Progenitor cell of endocrine pancreas (in vitro differentiated cells): ENCODE results near the gene ASIC2. TPM values are rescaled to one million over a fixed set of nuclear protein-coding genes. Genes with fewer than 3 reads are reported as not detected.
"Not testable (repeated sequence)": the region's sequence is repeated elsewhere in the genome, so short reads cannot be mapped to it uniquely, and the experiment has no call there.

Experiments used
- DNase-seq: peaks from one replicate; pipeline ENCODE4 v3.0.0; 2021; ENCODE audit warnings: low spot score; ENCODE audit not compliant: unreplicated experiment
- H3K27ac Mint-ChIP-seq: 2 replicates; pipeline ENCODE4 v1.8.0; 2021; ENCODE audit warnings: mild to moderate bottlenecking, moderate library complexity, mixed read lengths
- H3K27me3 Mint-ChIP-seq: 2 replicates; pipeline ENCODE4 v1.8.0; 2021; ENCODE audit warnings: mixed read lengths
- H3K36me3 Mint-ChIP-seq: 2 replicates; pipeline ENCODE4 v1.8.0; 2022; ENCODE audit warnings: mixed read lengths; ENCODE audit not compliant: insufficient read depth
- H3K4me1 Mint-ChIP-seq: 2 replicates; pipeline ENCODE4 v1.8.0; 2021; ENCODE audit warnings: low read depth, mixed read lengths
- H3K4me3 Mint-ChIP-seq: 2 replicates; pipeline ENCODE4 v1.8.0; 2021; ENCODE audit warnings: low read depth, mild to moderate bottlenecking, moderate library complexity, mixed read lengths
- H3K9me3 Mint-ChIP-seq: 2 replicates; pipeline ENCODE4 v1.8.0; 2021; ENCODE audit warnings: low read depth, mixed read lengths
- total RNA-seq: library from RNA; stranded (reverse); gene quantifications from 2 replicates; pipeline ENCODE4 v1.2.1, GENCODE V29; 2021
- TF ChIP-seq, protein P1 (sequence below): fragments of 200-600 bp; sonication (generic); IDR thresholded peaks from one replicate; pipeline ENCODE4 v1.5.0; 2021; ENCODE audit warnings: antibody characterized with exemption, mild to moderate bottlenecking; ENCODE audit not compliant: unreplicated experiment

ASIC2 gene
- total RNA-seq, 1 donor from 2014 or later, result 0.29 TPM

DNA sequence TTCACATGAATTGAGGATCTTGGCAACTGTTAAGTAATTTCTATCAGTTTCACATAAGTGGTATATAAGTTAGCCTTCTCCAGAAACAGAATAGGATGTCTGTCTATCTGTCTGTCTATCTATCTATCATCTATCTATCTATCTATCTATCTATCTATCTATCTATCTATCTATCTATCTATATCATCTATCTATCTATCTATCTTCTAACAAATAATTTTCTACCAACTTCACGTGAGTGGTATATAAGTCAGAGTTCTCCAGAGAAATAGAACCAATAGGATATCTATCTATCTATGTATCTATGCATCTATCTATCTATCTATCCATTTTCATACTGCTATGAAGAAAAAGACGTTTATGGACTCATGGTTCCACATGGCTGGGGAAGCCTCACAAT, 312.9 kb downstream of the ASIC2 start:
- Mint-ChIP-seq H3K27me3 (peaks cover 3% of the 10 kb centered on the region), H3K36me3 (peaks cover 2% of the 10 kb centered on the region), H3K4me3 (no peak overlapping the region), H3K9me3 (peaks cover 12% of the 10 kb centered on the region), H3K27ac (no peak overlapping the region), H3K4me1 (peaks cover 2% of the 10 kb centered on the region)
- TF ChIP-seq, protein P1, sequence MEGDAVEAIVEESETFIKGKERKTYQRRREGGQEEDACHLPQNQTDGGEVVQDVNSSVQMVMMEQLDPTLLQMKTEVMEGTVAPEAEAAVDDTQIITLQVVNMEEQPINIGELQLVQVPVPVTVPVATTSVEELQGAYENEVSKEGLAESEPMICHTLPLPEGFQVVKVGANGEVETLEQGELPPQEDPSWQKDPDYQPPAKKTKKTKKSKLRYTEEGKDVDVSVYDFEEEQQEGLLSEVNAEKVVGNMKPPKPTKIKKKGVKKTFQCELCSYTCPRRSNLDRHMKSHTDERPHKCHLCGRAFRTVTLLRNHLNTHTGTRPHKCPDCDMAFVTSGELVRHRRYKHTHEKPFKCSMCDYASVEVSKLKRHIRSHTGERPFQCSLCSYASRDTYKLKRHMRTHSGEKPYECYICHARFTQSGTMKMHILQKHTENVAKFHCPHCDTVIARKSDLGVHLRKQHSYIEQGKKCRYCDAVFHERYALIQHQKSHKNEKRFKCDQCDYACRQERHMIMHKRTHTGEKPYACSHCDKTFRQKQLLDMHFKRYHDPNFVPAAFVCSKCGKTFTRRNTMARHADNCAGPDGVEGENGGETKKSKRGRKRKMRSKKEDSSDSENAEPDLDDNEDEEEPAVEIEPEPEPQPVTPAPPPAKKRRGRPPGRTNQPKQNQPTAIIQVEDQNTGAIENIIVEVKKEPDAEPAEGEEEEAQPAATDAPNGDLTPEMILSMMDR, result no peak
- DNase-seq, result no peak

GRCh38 chr17:32976605-32977004, 316.5 kb downstream of the ASIC2 start:
- peaks cover 4% of the 10 kb centered on the region for H3K4me1 Mint-ChIP-seq
- TF ChIP-seq, protein P1, result no peak
- peaks cover 3% of the 10 kb centered on the region for H3K9me3 Mint-ChIP-seq
- H3K36me3 Mint-ChIP-seq, result no peaks in the 10 kb centered on the region
- H3K27ac Mint-ChIP-seq, result no peak overlapping the region
- no peaks in the 10 kb centered on the region for H3K27me3 Mint-ChIP-seq
- no peak for DNase-seq
- no peak overlapping the region for H3K4me3 Mint-ChIP-seq

GRCh38 chr17:32976131-32976530, 317.0 kb downstream of the ASIC2 start:
- Mint-ChIP-seq H3K27ac (no peak overlapping the region), H3K36me3 (no peaks in the 10 kb centered on the region), H3K27me3 (no peaks in the 10 kb centered on the region), H3K9me3 (peaks cover 3% of the 10 kb centered on the region), H3K4me3 (no peak overlapping the region), H3K4me1 (peaks cover 4% of the 10 kb centered on the region)
- no peak for DNase-seq
- TF ChIP-seq, protein P1, result no peak

GRCh38 chr17:32971171-32971570, 321.9 kb downstream of the ASIC2 start:
- Mint-ChIP-seq H3K27me3 (no peaks in the 10 kb centered on the region), H3K4me3 (no peak overlapping the region), H3K27ac (no peak overlapping the region), H3K9me3 (peaks cover 11% of the 10 kb centered on the region), H3K4me1 (peaks cover 5% of the 10 kb centered on the region), H3K36me3 (peaks cover 1% of the 10 kb centered on the region)
- TF ChIP-seq, protein P1, result no peak
- DNase-seq, result no peak

DNA sequence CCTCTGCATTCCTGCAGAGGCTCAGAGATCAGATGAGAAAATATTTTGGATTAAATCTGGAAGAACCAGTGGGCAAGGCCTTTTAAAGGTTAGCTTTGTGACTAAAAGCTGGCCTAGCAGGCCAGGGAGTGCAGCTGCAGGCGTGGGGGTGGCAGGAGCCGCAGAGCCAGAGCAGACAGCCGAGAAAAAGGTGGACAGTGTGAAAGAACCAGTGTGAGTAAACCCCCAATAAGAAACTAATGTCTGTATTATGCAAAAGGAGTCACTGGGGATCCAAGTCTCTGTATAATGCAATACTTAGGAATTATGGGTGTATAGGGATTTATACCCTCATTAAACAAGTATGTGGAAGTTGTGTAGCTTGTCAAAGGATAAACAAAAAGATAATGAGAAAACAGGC, 322.8 kb downstream of the ASIC2 start:
- H3K27ac Mint-ChIP-seq, result no peak overlapping the region

DNA sequence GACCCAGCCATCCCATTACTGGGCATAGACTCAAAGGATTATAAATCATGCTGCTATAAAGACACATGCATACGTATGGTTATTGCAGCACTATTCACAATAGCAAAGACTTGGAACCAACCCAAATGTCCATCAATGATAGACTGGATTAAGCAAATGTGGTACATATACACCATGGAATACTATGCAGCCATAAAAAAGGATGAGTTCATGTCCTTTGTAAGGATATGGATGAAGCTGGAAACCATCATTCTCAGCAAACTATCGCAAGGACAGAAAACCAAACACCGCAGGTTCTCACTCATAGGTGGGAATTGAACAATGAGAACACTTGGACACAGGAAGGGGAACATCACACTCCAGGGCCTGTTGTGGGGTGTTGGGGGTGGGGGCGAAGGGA, 323.9 kb downstream of the ASIC2 start:
- not testable (repeated sequence) for H3K36me3 Mint-ChIP-seq, H3K4me3 Mint-ChIP-seq

More for the DNA sequence above, 322.8 kb downstream of the ASIC2 start:
- H3K36me3 Mint-ChIP-seq, result peaks cover 1% of the 10 kb centered on the region
- DNase-seq, result no peak
- TF ChIP-seq, protein P1, result no peak
- H3K9me3 Mint-ChIP-seq, result peaks cover 11% of the 10 kb centered on the region
- no peak overlapping the region for H3K4me3 Mint-ChIP-seq
- peaks cover 7% of the 10 kb centered on the region for H3K4me1 Mint-ChIP-seq
- H3K27me3 Mint-ChIP-seq, result no peaks in the 10 kb centered on the region

More for the DNA sequence above, 323.9 kb downstream of the ASIC2 start:
- DNase-seq, H3K27ac Mint-ChIP-seq, H3K27me3 Mint-ChIP-seq, H3K4me1 Mint-ChIP-seq: not testable (repeated sequence)
- H3K9me3 Mint-ChIP-seq, result peaks cover 11% of the 10 kb centered on the region
